Astrocyte (in vitro differentiated cells and primary cell): ENCODE results near the gene L3MBTL4. TPM values are rescaled to one million over a fixed set of nuclear protein-coding genes. Genes with fewer than 3 reads are reported as not detected.

Experiments used
- DNase-seq: peaks from one replicate; pipeline ENCODE4 v3.0.0-alpha.2; 2010; ENCODE audit warnings: low read depth
- FAIRE-seq: peaks from 2 replicates; lab custom pipeline; 2011; peaks lifted over from hg19 to GRCh38; lab: Jason Lieb, UNC
- H2AFZ ChIP-seq: 2 replicates; pipeline ENCODE4 v1.6.0; 2012; ENCODE audit warnings: low read depth, low read length, inconsistent platforms
- H3K27ac ChIP-seq: 2 replicates; pipeline ENCODE4 v1.5.1; 2011; ENCODE audit warnings: low read depth, low read length, inconsistent platforms
- H3K27me3 ChIP-seq: 2 replicates; pipeline ENCODE4 v1.6.0; 2011; ENCODE audit warnings: low read length, inconsistent platforms; ENCODE audit not compliant: insufficient read depth
- H3K36me3 ChIP-seq: 2 replicates; pipeline ENCODE4 v1.5.1; 2011; ENCODE audit warnings: low read length, inconsistent platforms; ENCODE audit not compliant: insufficient read depth
- H3K4me1 ChIP-seq: 2 replicates; pipeline ENCODE4 v1.5.1; 2011; ENCODE audit warnings: low read length, inconsistent platforms; ENCODE audit not compliant: insufficient read depth
- H3K4me2 ChIP-seq: 2 replicates; pipeline ENCODE4 v1.6.0; 2012; ENCODE audit warnings: low read length, inconsistent platforms
- H3K4me3 ChIP-seq: 2 replicates; pipeline ENCODE4 v1.5.1; 2011; ENCODE audit warnings: low read depth, mild to moderate bottlenecking, low read length, inconsistent platforms; ENCODE audit not compliant: insufficient read depth
- H3K79me2 ChIP-seq: 2 replicates; pipeline ENCODE4 v1.6.0; 2012; ENCODE audit warnings: mild to moderate bottlenecking, low read length, inconsistent platforms; ENCODE audit not compliant: insufficient read depth
- H3K9ac ChIP-seq: 2 replicates; pipeline ENCODE4 v1.6.0; 2012; ENCODE audit warnings: mild to moderate bottlenecking, low read length, inconsistent platforms
- H3K9me3 ChIP-seq: 2 replicates; pipeline ENCODE4 v1.5.1; 2012; ENCODE audit warnings: low read depth, mild to moderate bottlenecking, low read length, inconsistent platforms; ENCODE audit not compliant: insufficient read depth
- H4K20me1 ChIP-seq: 2 replicates; pipeline ENCODE4 v1.6.0; 2012; ENCODE audit warnings: low read length, inconsistent platforms; ENCODE audit not compliant: insufficient read depth
- H3K27ac Mint-ChIP-seq: one replicate; pipeline ENCODE4 v1.8.0; 2021; ENCODE audit warnings: mild to moderate bottlenecking, mixed read lengths; ENCODE audit not compliant: unreplicated experiment
- H3K27me3 Mint-ChIP-seq: one replicate; pipeline ENCODE4 v1.8.0; 2021; ENCODE audit warnings: low read depth, mixed read lengths; ENCODE audit not compliant: unreplicated experiment
- H3K36me3 Mint-ChIP-seq: one replicate; pipeline ENCODE4 v1.8.0; 2021; ENCODE audit warnings: low read depth, mixed read lengths; ENCODE audit not compliant: unreplicated experiment
- H3K4me1 Mint-ChIP-seq: one replicate; pipeline ENCODE4 v1.8.0; 2021; ENCODE audit warnings: low read depth, mixed read lengths; ENCODE audit not compliant: unreplicated experiment
- H3K4me3 Mint-ChIP-seq: one replicate; pipeline ENCODE4 v1.8.0; 2021; ENCODE audit warnings: mild to moderate bottlenecking, moderate library complexity, mixed read lengths; ENCODE audit not compliant: unreplicated experiment
- H3K9me3 Mint-ChIP-seq: one replicate; pipeline ENCODE4 v1.8.0; 2021; ENCODE audit warnings: mild to moderate bottlenecking, mixed read lengths; ENCODE audit not compliant: unreplicated experiment
- CTCF ChIP-seq: IDR thresholded peaks from 2 replicates; pipeline ENCODE4 v1.5.1; 2011; ENCODE audit warnings: low read depth, mild to moderate bottlenecking, inconsistent platforms, low read length, moderate library complexity; ENCODE audit not compliant: insufficient read depth
- EZH2 ChIP-seq: IDR thresholded peaks from 2 replicates; pipeline ENCODE4 v1.6.1; 2012; ENCODE audit warnings: mild to moderate bottlenecking, low read length, inconsistent platforms; ENCODE audit not compliant: insufficient read depth
- total RNA-seq: library from RNA; stranded (reverse); gene quantifications from 2 replicates; pipeline ENCODE4 v1.2.1, GENCODE V29; 2021

The L3MBTL4 gene
- total RNA-seq, 1 donor from 2014 or later = 0.52 TPM

DNA sequence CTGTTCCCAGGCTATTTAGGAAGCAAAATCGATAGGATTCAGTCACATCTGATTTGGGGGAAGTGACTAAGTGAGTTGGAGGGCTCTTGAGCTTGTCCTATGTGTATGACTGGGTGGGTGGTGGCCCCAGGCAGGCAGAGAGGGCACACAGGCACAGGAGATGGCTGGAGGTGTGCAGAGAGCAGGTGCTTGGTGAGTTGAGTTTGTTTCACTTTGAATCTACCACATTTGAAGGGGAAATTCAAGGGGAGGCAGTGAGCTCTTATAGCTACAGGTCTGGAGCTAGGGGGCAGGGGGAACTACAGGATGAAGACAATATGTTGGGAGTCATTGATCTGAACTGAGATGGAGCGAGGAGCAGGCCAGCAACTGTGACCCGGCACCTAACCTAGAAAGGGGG, 476.9 kb downstream of the L3MBTL4 start:
- TF ChIP-seq EZH2 (no peak), CTCF (no peak)
- Histone ChIP-seq H2AFZ (no peak overlapping the region), H3K4me3 (no peak overlapping the region), H3K4me2 (no peak overlapping the region), H3K36me3 (no peaks in the 10 kb centered on the region), H3K9ac (no peak overlapping the region), H3K9me3 (no peaks in the 10 kb centered on the region), H3K27me3 (no peaks in the 10 kb centered on the region), H3K27ac (no peak overlapping the region), H3K4me1 (no peaks in the 10 kb centered on the region), H3K79me2 (no peaks in the 10 kb centered on the region), H4K20me1 (no peaks in the 10 kb centered on the region)
- FAIRE-seq (no peak), DNase-seq (no peak)
- Mint-ChIP-seq H3K4me3 (no peak overlapping the region), H3K27me3 (peaks cover 19% of the 10 kb centered on the region), H3K9me3 (peaks cover 3% of the 10 kb centered on the region), H3K27ac (no peak overlapping the region), H3K36me3 (peaks cover 2% of the 10 kb centered on the region), H3K4me1 (peaks cover 5% of the 10 kb centered on the region)

DNA sequence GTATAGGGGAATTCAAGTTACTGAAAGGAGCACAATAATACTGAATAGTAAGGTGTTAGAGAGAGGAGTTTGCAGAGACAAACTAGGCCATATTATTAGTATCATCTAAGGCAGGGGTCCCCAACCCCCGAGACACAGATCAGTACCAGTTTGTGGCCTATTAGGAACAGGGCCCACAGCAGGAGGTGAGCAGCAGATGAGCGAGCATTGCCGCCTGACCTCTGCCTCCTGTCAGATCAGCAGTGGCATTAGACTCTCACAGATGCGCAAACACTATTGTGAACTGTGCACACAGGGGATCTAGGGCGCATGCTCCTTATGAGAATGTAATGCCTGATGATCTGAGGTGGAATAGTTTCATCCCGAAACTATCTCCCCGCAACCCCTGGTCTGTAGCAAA, 477.6 kb downstream of the L3MBTL4 start:
- H4K20me1 ChIP-seq = no peaks in the 10 kb centered on the region
- no peaks in the 10 kb centered on the region for H3K36me3 ChIP-seq

More for the DNA sequence above, 477.6 kb downstream of the L3MBTL4 start:
- Mint-ChIP-seq H3K4me1 (peaks cover 2% of the 10 kb centered on the region), H3K9me3 (peaks cover 3% of the 10 kb centered on the region), H3K27ac (no peak overlapping the region), H3K36me3 (peaks cover 2% of the 10 kb centered on the region), H3K4me3 (no peak overlapping the region), H3K27me3 (peaks cover 20% of the 10 kb centered on the region)
- H3K4me2 ChIP-seq = no peak overlapping the region
- no peak overlapping the region for H3K4me3 ChIP-seq
- no peak overlapping the region for H3K9ac ChIP-seq
- no peak for DNase-seq
- no peaks in the 10 kb centered on the region for H3K4me1 ChIP-seq
- FAIRE-seq = no peak
- no peaks in the 10 kb centered on the region for H3K79me2 ChIP-seq
- no peaks in the 10 kb centered on the region for H3K27me3 ChIP-seq
- H2AFZ ChIP-seq = no peak overlapping the region
- H3K27ac ChIP-seq = no peak overlapping the region
- H3K9me3 ChIP-seq = no peaks in the 10 kb centered on the region
- TF ChIP-seq CTCF (no peak), EZH2 (no peak)
